Measurements from ENCODE around the gene KDM3B. TPM values are rescaled to one million over a fixed set of nuclear protein-coding genes. Genes with fewer than 3 reads are reported as not detected.
"Not testable (repeated sequence)": the region's sequence is repeated elsewhere in the genome, so short reads cannot be mapped to it uniquely, and the experiment has no call there.

The KDM3B gene
- total RNA-seq, 2 donors from 2014 or later = 61.2 to 85.1 TPM

- Histone ChIP-seq H3K27me3 (replicated peaks; ENCODE audit: insufficient read depth) (no peaks in the 10 kb centered on the region), H3K4me3 (no peak overlapping the region), H3K36me3 (no peaks in the 10 kb centered on the region), H3K9me3 (no peaks in the 10 kb centered on the region), H3K4me1 (replicated peaks) (no peaks in the 10 kb centered on the region), H3K27ac (peak overlapping the region; percentile 4 to 36)
- intact Hi-C loops (cut with DNase I) = no loop called here
- TF ChIP-seq POLR2A (IDR thresholded peaks at IDR 0.05) = no peak
- TF ChIP-seq CTCF (IDR thresholded peaks at IDR 0.05) = no peak
- TF ChIP-seq POLR2AphosphoS5 (IDR thresholded peaks at IDR 0.05) = no peak
- WGBS = 88% methylated on average over 3 of the region's 3 CpGs
- DNase-seq (ENCODE audit: low spot score) = no peak
Measured at GRCh38 chr5:138470322-138471051, 118.0 kb downstream of the KDM3B start.

- 65% methylated on average over 2 of the region's 2 CpGs for WGBS
- Histone ChIP-seq H3K27me3 (replicated peaks; ENCODE audit: insufficient read depth) (no peaks in the 10 kb centered on the region), H3K4me1 (replicated peaks) (no peaks in the 10 kb centered on the region), H3K36me3 (no peaks in the 10 kb centered on the region), H3K9me3 (no peaks in the 10 kb centered on the region), H3K27ac (peak overlapping the region in 1 of 2 donors; percentile 4), H3K4me3 (no peak overlapping the region)
- no peak for DNase-seq (ENCODE audit: low spot score)
- TF ChIP-seq POLR2AphosphoS5 (IDR thresholded peaks at IDR 0.05) (peak; percentile 27), POLR2A (IDR thresholded peaks at IDR 0.05) (no peak)
- intact Hi-C loops (cut with DNase I) = no loop called here
Measured at GRCh38 chr5:138471052-138471361, 118.5 kb downstream of the KDM3B start.

- H3K4me1 ChIP-seq (replicated peaks) = no peaks in the 10 kb centered on the region
- no peak for DNase-seq (ENCODE audit: low spot score)
- no peaks in the 10 kb centered on the region for H3K36me3 ChIP-seq
- no peaks in the 10 kb centered on the region for H3K9me3 ChIP-seq
- 35% methylated on average over 6 of the region's 6 CpGs for WGBS
- TF ChIP-seq CTCF (IDR thresholded peaks at IDR 0.05) (no peak), POLR2A (IDR thresholded peaks at IDR 0.05) (no peak), POLR2AphosphoS5 (IDR thresholded peaks at IDR 0.05) (no peak)
- H3K27ac ChIP-seq = no peak overlapping the region
- intact Hi-C loops (cut with DNase I) = no loop called here
- H3K4me3 ChIP-seq = no peak overlapping the region
- H3K27me3 ChIP-seq (replicated peaks; ENCODE audit: insufficient read depth) = no peaks in the 10 kb centered on the region
Measured at GRCh38 chr5:138472353-138472752, 119.9 kb downstream of the KDM3B start.

GRCh38 chr5:138473151-138473550, 120.7 kb downstream of the KDM3B start:
- H3K36me3 ChIP-seq; intact Hi-C loops (cut with DNase I); H3K9me3 ChIP-seq; H3K4me1 ChIP-seq (replicated peaks); H3K27me3 ChIP-seq (replicated peaks; ENCODE audit: insufficient read depth); H3K4me3 ChIP-seq; H3K27ac ChIP-seq; DNase-seq (ENCODE audit: low spot score): not testable (repeated sequence)
- 92% methylated on average over 5 of the region's 5 CpGs for WGBS

GRCh38 chr5:138476918-138477317, 124.4 kb downstream of the KDM3B start:
- 42% methylated on average over 7 of the region's 7 CpGs for WGBS
- no peak overlapping the region for H3K4me3 ChIP-seq
- no peaks in the 10 kb centered on the region for H3K4me1 ChIP-seq (replicated peaks)
- no peaks in the 10 kb centered on the region for H3K36me3 ChIP-seq
- intact Hi-C loops (cut with DNase I) = no loop called here
- no peak for DNase-seq (ENCODE audit: low spot score)
- no peaks in the 10 kb centered on the region for H3K9me3 ChIP-seq
- H3K27ac ChIP-seq = no peak overlapping the region
- H3K27me3 ChIP-seq (replicated peaks; ENCODE audit: insufficient read depth) = no peaks in the 10 kb centered on the region
- no peak for TF ChIP-seq CTCF (IDR thresholded peaks at IDR 0.05)
- no peak for TF ChIP-seq POLR2A (IDR thresholded peaks at IDR 0.05)
- TF ChIP-seq POLR2AphosphoS5 (IDR thresholded peaks at IDR 0.05) = no peak

GRCh38 chr5:138482638-138483037, 130.2 kb downstream of the KDM3B start:
- no peaks in the 10 kb centered on the region for H3K36me3 ChIP-seq
- DNase-seq (ENCODE audit: low spot score) = no peak
- H3K9me3 ChIP-seq = no peaks in the 10 kb centered on the region
- 59% methylated on average over 4 of the region's 4 CpGs for WGBS
- TF ChIP-seq POLR2A (IDR thresholded peaks at IDR 0.05) = no peak
- no peak for TF ChIP-seq CTCF (IDR thresholded peaks at IDR 0.05)
- no peak for TF ChIP-seq POLR2AphosphoS5 (IDR thresholded peaks at IDR 0.05)
- no peak overlapping the region for H3K4me3 ChIP-seq
- H3K27ac ChIP-seq = no peak overlapping the region
- H3K27me3 ChIP-seq (replicated peaks; ENCODE audit: insufficient read depth) = no peaks in the 10 kb centered on the region
- no peaks in the 10 kb centered on the region for H3K4me1 ChIP-seq (replicated peaks)
- intact Hi-C loops (cut with DNase I) = no loop called here

All from prostate gland (tissue), 2 donors.